CD4-positive, alpha-beta T cell treated with Interleukin-2 at 100 ng/mL for 4 hours (primary cell): ENCODE measurements around the gene CDK6.
A peak's percentile ranks its signal among the peaks of the same experiment; 100 is the strongest.

Experiments used
- DNase-seq: peaks from one replicate; pipeline ENCODE4 v3.0.0-alpha.2; 2020; ENCODE audit warnings: low spot score

CDK6 gene

DNA sequence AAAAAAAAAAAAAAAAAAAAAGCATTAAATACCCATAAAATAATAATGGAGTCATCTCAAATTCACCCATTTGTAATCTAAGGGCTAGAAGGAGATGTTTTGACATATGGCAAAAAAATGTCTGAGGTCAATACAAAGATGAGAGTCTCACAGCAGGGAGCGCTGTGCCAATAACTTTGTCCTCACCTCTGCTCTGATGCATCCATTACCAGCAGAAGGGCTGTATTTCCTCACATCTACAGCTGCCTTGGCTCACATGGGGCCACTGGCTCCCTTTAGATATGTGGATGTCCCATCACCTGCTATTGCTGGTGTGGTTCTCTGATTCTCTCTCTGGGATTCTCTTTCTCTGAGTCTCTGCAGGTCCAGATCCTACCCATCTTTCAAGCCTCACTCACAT, 155.9 kb downstream of the CDK6 start:
- no peak for DNase-seq

DNA sequence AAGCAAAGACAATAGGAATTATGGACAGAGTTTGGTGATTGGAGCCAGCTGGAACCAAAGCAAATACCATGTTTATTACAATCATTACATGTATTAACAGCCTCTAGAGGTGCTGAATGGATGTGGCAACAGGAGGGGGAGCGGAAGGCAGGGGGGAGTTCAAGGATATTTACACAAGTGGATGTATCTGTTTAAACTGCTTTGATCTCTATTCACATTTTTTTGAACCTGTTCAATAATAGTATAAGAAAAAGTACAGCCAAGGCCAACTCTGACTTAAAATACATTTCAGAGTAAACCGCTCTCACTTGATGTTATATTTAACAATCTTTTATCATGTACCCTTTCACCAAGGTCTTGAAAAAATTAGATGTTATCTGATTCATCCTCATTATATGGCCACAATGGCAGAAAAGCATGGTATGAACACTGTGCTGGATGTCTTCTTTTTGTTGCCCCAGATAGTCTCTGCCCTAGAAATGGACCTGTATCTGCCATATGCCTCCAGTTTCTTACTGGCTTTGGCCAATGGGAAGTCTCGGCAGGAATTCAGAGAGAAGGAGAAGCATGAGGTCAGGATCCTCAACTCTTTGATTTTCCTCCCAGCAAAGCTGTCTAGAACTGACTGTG, 158.0 kb downstream of the CDK6 start:
- DNase-seq, result no peak

DNA sequence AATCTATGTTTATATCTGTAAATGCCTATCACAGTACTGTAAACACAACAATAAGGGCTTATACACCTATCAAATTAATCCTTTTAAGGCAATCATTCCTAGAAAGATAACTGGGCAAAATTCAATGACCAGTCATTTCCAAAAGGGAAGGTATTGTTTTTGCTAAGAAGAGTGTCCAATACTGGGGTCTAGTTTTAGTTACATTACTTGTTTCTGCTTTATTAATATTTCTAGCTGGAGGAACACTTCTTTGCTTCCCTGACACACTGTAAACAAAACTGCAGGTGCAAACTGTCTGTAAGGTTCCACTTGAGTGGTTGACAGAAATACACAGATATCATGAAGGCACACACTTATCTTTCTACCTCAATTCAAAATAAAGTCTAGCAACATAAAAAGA, 162.0 kb downstream of the CDK6 start:
- DNase-seq, result no peak

GRCh38 chr7:92671505-92672169, 164.7 kb downstream of the CDK6 start:
- DNase-seq, result peak; percentile 32

GRCh38 chr7:92670204-92670851, 166.0 kb downstream of the CDK6 start:
- no peak for DNase-seq

DNA sequence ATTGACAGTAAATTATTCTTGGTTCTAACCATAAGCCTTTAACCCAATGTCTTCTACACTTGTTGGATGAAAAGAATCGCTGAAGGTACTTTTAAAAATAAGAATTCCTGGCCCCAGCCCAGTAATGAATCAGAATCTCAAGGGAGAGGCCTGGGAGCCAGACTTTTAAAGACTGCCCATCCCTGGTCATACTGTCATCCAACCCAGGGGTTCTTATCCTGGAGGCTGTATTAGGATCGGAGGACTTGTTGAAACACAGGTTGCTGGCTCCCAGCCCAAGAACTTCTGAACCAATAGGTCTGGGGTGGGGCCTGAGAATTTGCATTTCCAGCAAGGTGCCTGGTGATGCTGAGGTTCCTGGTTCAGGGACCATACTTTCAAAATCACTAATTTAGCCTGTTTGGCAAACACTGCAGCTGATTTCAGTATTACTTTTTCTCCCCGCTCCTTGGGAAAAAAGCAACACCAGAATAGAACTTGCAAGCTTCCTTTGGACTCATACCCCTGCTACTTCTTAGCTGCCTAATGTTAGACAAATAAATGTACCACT, 166.7 kb downstream of the CDK6 start:
- DNase-seq, result no peak

GRCh38 chr7:92668564-92668963, 167.8 kb downstream of the CDK6 start:
- DNase-seq, result no peak

DNA sequence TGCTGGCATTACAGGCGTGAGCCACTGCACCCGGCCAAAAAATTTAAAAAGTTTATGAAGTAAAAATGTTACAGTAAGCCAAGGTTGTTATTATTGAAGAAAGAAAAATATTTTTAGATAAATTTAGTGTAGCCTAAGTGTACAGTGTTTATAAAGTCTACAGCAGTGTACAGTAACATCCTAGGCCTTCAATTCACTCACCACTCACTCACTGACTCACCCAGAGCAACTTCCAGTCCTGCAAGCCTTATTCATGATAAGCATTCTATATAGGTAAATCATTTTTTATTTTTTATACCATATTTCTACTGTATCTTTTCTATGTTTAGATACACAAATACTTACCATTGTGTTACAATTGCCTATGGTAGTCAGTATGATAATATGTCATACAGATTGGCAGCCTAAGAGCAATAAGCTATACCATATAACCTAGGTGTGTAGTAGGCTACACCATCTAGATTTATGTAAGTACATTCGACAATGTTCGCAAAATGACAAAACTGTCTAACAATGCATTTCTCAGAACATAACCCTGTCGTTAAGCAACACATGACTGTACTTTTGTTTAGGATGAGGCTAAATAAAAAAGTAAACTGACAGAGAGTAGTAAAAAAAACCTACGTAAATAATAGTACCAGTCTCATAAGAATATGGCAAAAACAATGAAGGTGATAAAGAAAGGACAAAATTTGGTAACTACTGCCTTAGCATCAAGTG, 168.4 kb downstream of the CDK6 start:
- no peak for DNase-seq

GRCh38 chr7:92665926-92666325, 170.4 kb downstream of the CDK6 start:
- DNase-seq, result no peak

DNA sequence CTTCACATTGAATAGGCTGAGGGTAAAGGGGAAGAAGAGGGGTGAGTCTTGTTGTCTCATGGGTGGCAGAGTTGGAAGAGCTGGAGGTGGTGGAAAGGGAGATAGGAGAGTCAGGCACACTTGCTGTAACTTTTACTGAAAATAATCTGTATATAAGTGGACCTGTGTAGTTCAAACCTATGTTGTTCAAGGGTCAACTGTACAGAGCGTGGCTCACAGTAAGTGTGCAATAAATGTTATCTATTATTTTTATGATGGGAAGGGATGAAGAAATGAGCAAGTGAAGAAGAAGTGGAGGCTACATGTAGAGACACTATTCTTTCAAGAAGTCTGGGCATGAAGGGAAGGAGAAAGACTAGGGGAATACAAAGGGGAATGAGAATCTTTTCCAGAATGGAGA, 174.7 kb downstream of the CDK6 start:
- DNase-seq, result no peak

DNA sequence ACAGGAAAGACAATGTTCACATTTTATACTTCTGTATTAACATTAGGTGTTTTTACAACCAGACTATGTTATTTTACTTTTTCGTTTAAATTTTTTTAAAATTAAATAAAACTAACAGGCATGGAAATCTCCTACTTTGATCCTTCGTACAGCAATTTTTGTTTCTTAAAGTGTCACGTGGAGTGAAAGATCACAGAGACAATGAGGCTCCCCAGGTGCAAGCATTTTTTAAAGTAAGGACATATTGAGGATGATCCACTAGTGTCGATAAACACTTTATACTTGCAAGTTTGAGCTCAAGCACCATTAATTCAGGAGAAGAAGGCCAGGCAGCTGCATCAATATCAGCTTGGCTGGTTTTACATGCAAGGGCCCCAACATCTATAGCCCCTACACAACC, 177.7 kb downstream of the CDK6 start:
- no peak for DNase-seq

- DNase-seq, result no peak
Measured at GRCh38 chr7:92657391-92657790, 179.0 kb downstream of the CDK6 start.

- no peak for DNase-seq
Measured at GRCh38 chr7:92656121-92656520, 180.3 kb downstream of the CDK6 start.

- DNase-seq, result no peak
Measured at GRCh38 chr7:92655346-92655884, 181.0 kb downstream of the CDK6 start.

DNA sequence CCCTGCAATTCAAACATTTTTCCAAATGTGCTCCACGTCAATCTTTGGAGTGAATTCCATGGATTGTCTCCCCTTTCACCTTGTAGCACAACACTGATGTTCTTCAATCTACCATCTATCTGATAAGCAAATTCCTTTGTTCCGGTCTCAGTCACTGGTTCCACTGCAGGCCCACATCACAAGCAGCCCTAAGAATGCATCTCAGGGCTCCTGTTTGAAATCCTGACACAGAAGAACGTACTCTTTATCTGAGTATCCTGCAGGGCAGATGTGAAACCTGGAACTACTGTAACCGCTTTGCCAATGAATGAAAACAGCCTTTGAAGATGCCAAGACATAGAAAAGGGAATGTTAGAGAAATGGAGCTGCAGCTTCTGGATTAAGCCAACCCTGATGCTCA, 183.2 kb downstream of the CDK6 start:
- DNase-seq, result no peak

GRCh38 chr7:92652536-92652935, 183.8 kb downstream of the CDK6 start:
- DNase-seq, result no peak

DNA sequence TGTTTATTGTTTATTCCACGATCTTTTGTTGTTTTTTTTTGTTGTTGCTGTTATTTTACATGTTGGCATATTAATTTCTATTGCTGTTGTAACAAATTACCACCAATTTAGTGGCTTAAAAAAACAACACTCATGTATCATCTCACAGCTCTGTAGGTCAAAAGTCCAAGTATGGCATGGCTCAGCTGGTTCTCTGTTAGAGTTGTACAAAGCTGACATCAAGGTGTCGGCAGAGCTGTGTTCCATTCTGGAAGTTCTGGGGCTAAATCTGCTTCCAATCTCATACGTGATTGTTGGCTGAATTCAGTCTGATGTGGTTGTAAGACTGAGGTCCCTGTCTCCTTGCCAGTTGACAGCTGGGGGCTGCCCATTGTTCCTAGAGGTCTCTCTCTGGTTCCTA, 186.0 kb downstream of the CDK6 start:
- DNase-seq, result no peak

DNA sequence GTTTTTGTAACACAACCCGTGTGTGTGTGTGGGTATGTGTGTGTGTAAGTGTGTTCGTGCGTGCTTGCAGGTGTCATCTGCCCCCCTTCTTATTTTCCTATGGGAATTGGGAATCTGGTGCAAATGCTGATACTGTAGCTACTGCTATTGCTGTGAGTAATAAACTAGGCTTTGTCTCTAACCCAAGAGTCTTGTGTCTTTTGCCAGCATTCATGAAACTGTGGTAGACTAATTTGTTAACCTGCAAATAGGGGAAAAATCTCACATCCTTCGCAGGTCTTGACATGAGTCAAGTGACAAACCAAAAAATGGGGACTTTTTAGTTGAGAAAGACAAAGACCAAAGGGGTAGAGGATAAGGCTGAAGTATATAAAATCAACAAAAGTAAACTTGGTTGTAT, 188.3 kb downstream of the CDK6 start:
- DNase-seq, result peak; percentile 19

- DNase-seq, result no peak
Measured at GRCh38 chr7:92647652-92648051, 188.7 kb downstream of the CDK6 start.

DNA sequence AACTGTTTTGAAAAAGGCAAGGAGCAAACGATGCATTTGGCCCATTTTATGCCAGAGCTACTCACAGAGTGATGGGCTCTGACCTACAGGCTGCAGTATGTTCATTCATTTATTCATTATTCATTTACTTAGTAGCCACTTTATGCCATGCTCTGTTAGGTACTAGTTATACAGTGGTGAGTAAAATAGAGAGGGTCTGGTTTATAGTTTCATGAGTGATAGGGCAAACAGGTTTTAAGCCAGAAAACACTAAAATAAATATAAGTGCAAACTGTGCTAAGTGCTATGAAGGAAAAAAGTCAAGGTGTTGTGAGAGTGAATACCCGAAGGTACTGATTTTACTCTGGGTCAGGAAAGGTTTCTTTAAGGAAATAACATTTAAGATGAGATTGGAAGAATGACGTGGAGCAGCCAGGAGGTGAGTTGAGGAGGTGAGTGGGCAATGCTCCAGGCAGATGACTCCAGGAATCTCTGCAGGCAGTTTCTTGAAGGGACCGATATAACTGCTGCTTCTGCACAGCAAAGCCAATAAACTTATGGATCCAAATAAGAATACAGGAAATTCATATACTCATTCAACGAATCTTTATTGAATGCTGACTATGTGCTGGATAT, 189.3 kb downstream of the CDK6 start:
- no peak for DNase-seq

GRCh38 chr7:92645114-92646061, 191.0 kb downstream of the CDK6 start:
- no peak for DNase-seq
